Activated effector memory CD4-positive, alpha-beta T cell treated with Interleukin-2 at 50 U/mL for 16 hours (primary cell): ENCODE data around the gene VIPAS39.
"Not testable (repeated sequence)": the region's sequence is repeated elsewhere in the genome, so short reads cannot be mapped to it uniquely, and the experiment has no call there.

Source experiments
- DNase-seq: peaks from one replicate; pipeline ENCODE4 v3.0.0-alpha.2; 2020

The VIPAS39 gene

GRCh38 chr14:77469539-77469938, 12.1 kb upstream of the VIPAS39 start:
- DNase-seq = no peak

DNA sequence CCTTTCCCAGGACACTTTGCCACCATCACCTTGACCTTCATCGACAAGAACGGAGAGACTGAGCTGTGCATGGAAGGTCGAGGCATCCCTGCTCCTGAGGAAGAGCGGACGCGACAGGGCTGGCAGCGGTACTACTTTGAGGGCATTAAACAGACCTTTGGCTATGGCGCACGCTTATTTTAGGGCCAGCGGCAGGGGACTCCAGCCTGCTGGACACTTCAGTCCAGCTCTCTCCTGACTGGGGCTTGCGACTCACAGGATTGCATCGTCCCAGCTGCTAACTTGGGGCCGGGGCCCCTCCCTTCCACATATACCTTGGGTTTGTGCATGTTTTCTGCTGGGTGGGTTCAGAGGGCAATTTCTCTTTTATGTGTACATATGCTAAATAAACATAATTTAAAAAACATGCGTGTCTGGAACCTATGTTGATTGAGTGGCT, 11.7 kb upstream of the VIPAS39 start:
- DNase-seq = no peak

DNA sequence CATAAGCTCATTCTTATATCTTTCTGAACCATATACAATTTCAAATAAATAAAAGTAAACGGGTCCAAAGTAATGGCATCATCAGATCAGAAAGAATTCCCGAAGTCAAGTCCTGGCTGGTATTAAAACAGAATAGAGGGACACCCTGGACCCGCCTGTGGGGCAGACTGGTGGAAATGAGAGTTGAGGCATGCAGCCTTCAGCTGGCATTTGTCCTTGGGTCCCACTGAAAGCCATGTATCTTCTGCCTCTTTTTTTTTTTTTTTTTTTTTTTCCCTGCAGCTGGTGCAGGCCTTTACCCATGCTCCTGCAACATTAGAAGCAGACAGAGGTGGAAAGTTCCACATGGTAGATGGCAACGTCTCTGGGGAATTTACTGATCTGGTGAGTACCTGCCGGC, 10.4 kb upstream of the VIPAS39 start:
- DNase-seq = no peak

DNA sequence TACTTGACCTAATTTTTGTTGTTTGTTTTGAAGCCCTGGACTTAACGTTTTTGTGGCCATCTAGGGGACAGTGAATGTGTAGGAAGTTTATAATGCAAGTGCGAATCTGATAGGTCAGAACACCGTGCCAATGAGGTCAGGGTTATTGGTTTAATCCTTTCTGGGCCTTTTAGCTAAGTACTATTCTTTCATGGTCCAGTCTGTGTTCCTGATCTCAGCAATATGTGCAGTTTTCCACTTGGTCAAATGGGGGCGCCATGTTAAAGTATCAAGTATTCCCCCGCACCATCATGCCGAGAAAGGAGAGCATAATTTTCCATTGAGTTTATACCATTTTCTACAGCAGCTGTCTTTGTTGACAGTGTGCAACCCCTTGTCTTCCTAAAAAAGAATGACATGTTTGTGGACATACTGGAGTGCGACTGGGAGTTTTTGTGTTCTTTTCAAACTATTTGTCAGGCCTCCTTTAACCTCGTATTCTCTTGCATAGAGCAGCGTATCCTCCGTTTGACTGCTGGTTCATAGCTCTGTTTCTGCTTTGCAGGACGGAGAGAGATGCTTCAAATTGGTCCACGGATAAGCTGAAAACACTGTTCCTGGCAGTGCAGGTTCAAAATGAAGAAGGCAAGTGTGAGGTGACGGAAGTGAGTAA, 1.8 kb upstream of the VIPAS39 start:
- peak; percentile 24 for DNase-seq

DNA sequence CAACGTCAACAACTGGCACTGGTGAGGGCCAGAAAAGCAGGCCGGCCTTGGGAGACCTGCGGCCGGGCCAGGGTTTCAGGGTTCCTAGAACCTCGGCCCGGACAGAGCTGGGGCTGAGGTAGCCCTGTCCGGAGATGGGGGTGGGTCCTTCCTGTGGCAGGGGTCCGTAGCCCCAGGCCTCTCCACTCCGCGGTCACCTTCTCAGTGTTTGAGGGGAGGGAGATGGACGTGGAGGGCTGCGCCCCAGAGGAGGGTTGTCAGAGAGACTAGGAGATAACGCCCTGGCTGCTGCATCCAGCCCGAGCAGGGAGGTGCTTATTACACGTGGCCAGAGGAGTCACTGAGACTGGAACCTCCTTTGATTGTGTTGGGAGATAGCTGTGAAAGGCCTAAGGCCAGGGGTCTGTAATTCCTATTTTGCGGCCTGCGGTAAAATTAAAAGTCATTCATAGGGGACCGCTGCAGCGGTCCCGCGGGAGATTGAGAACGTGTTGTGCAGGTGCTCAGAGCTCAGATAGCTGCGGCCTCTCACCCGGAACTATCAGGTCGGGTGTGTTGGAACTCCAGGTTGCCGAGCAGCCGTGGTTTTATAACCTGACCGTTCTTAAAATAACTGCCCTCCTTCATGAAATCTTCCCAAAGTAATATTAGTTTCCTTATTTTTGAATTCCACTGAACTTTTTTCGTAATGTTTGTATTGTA, 999 bp upstream of the VIPAS39 start:
- peak; percentile 22 for DNase-seq

GRCh38 chr14:77457115-77457521, 283 bp downstream of the VIPAS39 start:
- DNase-seq = no peak

- DNase-seq = no peak
These were observed 1.3 kb downstream of the VIPAS39 start for GRCh38 chr14:77455966-77456640.

DNA sequence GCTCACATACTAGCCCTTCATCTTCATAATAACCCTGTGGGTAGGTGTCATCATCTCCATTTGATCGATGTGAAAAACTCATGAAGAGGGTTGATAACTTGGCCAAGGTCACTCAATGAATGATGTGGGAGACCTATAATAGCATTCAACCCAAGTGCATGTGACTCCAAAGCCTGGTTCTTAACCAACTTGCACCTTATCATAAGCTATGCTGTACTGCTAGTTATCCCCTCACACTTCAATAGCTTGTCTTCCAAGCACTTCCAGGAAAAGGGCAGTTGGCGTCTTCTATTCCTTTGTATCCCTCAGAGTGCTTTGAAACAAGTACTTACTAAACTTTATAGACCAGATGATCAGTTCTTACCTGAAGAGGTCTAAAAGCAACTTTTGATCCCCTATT, 15.2 kb downstream of the VIPAS39 start:
- DNase-seq = no peak

DNA sequence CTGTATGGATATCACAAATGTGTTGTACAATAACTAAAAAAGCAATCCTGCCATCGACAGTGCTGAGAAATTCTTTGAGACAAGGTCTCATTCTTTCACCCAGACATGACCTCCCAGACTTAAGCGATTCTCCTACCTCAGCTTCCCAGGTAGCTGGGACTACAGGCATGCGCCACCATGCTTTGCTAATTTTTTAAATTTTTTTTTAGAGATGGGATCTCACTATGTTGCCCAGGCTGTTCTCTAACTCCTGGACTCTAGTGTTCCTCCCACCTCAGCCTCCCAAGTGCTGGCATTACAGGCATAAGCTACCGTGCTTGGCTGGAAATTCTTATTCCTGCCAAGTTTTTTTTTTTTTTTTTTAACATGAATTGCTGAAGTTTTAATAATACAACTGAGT, 17.5 kb downstream of the VIPAS39 start:
- DNase-seq = no peak

- no peak for DNase-seq
These were observed 18.8 kb downstream of the VIPAS39 start for GRCh38 chr14:77438596-77438995.

DNA sequence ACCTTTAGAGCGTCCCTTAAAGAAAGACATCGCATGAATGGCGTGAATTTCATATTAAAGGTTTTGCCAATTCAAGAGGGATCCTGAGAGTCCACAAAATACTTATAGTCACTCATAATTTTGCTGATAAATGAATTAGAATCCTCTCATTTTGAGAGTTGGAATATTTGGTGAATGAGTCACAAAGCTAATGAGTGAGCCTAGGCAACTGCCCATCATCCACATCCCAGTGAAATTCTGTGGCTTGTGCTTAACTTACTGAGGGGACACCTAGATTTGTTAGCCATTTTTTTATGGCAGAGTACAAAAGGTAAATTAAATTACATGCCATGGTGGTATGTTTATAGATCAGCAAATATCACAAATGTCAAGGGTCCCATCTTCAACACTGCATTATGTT, 21.4 kb downstream of the VIPAS39 start:
- no peak for DNase-seq

GRCh38 chr14:77426396-77426795, 31.0 kb downstream of the VIPAS39 start:
- no peak for DNase-seq

- DNase-seq = no peak
These were observed 32.5 kb downstream of the VIPAS39 start for GRCh38 chr14:77424862-77425261.

DNA sequence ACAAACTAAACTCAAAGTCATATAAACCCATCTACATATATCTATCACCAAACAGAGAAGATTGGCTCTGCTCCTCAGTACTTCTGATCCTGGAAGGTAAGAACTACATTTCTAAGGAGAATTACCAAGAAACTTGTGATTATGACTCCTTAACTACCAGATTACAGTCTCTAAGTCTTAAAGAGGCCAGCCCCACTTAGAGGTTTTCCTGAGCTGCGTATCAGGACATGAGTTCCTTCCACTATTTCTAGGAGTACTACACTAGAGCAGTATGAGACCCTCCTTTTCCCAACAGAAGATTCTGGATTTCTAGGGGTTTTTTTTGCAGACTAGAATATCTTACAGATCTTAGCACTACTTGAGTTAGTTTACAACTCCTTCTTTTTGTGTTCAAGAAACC, 34.0 kb downstream of the VIPAS39 start, which contains the start of gene NOXRED1:
NOXRED1 (minus strand) TSS at position 101 of the 400 bp plus-strand sequence. CDS start 634 bp downstream, outside the sequence.
- no peak for DNase-seq

GRCh38 chr14:77421201-77421600, 36.2 kb downstream of the VIPAS39 start:
- DNase-seq = no peak

DNA sequence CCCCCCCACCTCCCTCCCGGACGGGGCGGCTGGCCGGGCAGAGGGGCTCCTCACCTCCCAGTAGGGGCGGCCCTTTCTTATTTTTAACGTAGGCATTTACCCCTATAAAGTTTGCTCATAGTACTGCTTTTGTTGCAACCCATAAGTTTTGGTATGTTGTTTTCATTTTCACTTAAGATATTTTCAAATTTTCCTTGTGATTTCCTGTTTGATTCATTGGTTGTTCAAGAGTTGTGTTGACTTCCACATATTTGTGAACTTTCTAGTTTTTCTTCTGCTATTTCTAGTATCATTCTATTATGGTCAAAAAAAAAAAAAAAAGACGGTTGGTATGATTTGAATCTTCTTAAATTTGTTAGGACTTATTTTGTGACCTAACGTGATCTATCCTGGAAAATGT, 40.6 kb downstream of the VIPAS39 start:
- no peak for DNase-seq

- DNase-seq = not testable (repeated sequence)
These were observed 41.3 kb downstream of the VIPAS39 start for GRCh38 chr14:77416098-77416497.

DNA sequence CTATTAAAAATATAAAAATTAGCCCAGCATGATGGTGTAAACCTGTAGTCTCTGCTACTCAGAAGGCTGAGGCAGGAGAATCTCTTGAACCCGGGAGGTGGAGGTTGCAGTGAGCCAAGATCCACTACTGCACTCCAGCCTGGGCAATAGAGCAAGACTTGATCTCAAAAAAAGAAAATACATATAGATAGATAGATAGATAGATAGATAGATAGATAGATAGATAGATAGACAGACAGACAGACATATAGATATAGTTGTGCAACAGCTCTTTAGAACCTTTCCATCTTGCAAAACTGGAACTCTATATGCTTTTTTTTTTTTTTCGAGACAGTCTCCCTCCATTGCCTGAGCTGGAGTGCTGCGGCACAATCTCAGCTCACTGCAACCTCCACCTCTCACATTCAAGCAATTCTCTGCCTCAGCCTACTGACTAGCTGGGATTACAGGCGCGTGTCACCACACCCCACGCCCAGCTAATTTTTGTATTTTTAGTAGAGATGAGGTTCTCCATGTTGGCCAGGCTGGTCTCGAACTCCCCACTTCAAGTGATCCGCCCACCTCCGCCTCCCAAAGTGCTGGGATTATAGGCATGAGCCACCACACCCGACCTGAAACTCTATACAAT, 41.9 kb downstream of the VIPAS39 start:
- not testable (repeated sequence) for DNase-seq

GRCh38 chr14:77409131-77409533, 48.3 kb downstream of the VIPAS39 start:
- DNase-seq = no peak

DNA sequence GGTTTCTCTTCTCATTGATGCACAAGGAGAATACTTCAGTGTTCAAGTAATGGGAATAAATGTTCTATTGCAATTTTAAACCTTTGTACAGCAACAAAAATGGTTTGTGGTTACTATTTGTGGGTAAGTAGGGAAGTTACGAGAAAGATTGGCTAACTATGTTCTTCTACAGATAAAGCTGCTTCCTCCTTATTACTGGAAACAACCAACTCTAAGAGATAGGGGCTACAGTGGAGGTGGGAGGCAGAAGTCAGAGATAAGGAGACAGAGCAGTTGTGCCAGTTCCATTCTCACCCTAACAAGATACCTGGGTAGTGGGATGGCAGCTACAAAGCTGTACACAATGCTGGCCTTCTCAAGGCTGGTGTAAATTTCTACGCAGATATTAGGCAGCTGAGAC, 50.2 kb downstream of the VIPAS39 start:
- DNase-seq = no peak

GRCh38 chr14:77406718-77407117, 50.7 kb downstream of the VIPAS39 start:
- no peak for DNase-seq

DNA sequence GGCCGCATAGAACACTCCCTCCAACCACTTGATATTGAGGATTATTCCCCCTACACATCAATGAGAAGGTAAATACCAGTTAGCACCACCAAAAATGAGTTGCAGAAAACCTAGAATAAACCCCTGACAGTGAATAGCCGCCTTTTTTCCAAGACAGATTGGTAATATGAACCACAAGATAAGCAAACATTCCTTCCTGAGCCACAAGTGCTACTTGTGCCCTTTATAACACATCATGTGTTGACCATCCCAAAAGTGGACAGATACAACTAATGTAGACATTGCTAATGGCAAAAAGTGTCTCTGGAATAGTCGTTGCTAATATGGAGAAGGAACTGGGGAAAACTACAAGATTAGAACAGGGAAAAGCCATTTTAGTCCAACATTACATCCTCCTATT, 51.3 kb downstream of the VIPAS39 start:
- DNase-seq = no peak

GRCh38 chr14:77403768-77404167, 53.6 kb downstream of the VIPAS39 start:
- DNase-seq = no peak

GRCh38 chr14:77400216-77400615, 57.2 kb downstream of the VIPAS39 start:
- DNase-seq = no peak
